Measurements from ENCODE around the gene PSMG4.

PSMG4 gene

DNA sequence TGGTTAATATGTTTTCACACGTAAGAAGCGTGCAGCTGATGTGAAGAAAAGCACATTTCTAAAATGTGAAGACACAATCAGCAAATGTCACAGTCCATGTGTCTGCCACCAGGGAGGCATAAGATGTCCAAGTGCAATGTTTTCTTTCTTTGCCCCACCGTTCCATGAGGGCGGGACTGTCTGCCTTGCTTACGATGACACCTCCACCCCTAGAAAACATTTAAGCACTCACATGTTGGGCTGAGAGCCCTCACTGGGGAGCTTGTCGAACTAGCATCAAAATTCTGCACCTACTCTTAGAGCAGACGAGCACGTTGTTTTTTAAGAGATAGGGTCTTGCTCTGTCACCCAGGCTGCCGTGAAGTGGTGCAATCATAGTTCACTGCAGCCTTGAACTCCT lies 57.6 kb downstream of the PSMG4 start:
- Histone ChIP-seq H3K79me2 (ENCODE audit: low read length) (no peaks in the 10 kb centered on the region), H3K27ac (ENCODE audit: low read length) (no peak overlapping the region), H3K4me3 (ENCODE audit: low read length) (no peak overlapping the region), H3K4me1 (ENCODE audit: low read length) (no peaks in the 10 kb centered on the region), H3K4me2 (ENCODE audit: low read length) (no peak overlapping the region), H3K9me3 (ENCODE audit: insufficient read depth, low read length) (no peaks in the 10 kb centered on the region), H3K27me3 (ENCODE audit: low read depth, low read length) (no peaks in the 10 kb centered on the region), H3K36me3 (replicated peaks; ENCODE audit: low read depth, low read length) (no peaks in the 10 kb centered on the region), H3K9ac (ENCODE audit: low read length) (no peak overlapping the region), H2AFZ (ENCODE audit: low read depth, low read length) (no peak overlapping the region), H4K20me1 (ENCODE audit: insufficient read depth, low read length) (no peaks in the 10 kb centered on the region)
- no peak for TF ChIP-seq EZH2phosphoT487 (IDR thresholded peaks at IDR 0.05; ENCODE audit: low read depth)

- no peak overlapping the region for H3K27ac ChIP-seq (ENCODE audit: low read length)
- no peaks in the 10 kb centered on the region for H3K36me3 ChIP-seq (replicated peaks; ENCODE audit: low read depth, low read length)
- H3K27me3 ChIP-seq (ENCODE audit: low read depth, low read length) = no peaks in the 10 kb centered on the region
- H2AFZ ChIP-seq (ENCODE audit: low read depth, low read length) = no peak overlapping the region
- TF ChIP-seq CTCF (IDR thresholded peaks at IDR 0.05; ENCODE audit: low read depth, low read length) (no peak), EZH2phosphoT487 (IDR thresholded peaks at IDR 0.05; ENCODE audit: low read depth) (no peak)
- H3K9me3 ChIP-seq (ENCODE audit: insufficient read depth, low read length) = no peaks in the 10 kb centered on the region
- H4K20me1 ChIP-seq (ENCODE audit: insufficient read depth, low read length) = no peaks in the 10 kb centered on the region
- no peak overlapping the region for H3K4me3 ChIP-seq (ENCODE audit: low read length)
- no peaks in the 10 kb centered on the region for H3K4me1 ChIP-seq (ENCODE audit: low read length)
- no peak overlapping the region for H3K9ac ChIP-seq (ENCODE audit: low read length)
- H3K79me2 ChIP-seq (ENCODE audit: low read length) = no peaks in the 10 kb centered on the region
- no peak overlapping the region for H3K4me2 ChIP-seq (ENCODE audit: low read length)
Observed at GRCh38 chr6:3316818-3317217, 58.1 kb downstream of the PSMG4 start.

Data from OCI-LY3 (cell line).